CD8-positive, alpha-beta memory T cell (primary cell): ENCODE results near the gene S100A16. TPM values are rescaled to one million over a fixed set of nuclear protein-coding genes. Genes with fewer than 3 reads are reported as not detected.
"Not testable (repeated sequence)": the region's sequence is repeated elsewhere in the genome, so short reads cannot be mapped to it uniquely, and the experiment has no call there.

Source experiments
- CTCF ChIA-PET: fragments of 350-600 bp; sonication (Branson Sonifier 250); formaldehyde crosslinking; loops from one replicate; lab custom pipeline; 2021; ENCODE audit warnings: antibody characterized with exemption; lab: Charles Lee
- POLR2A ChIA-PET: fragments of 350-600 bp; sonication (Branson Sonifier 250); formaldehyde crosslinking; loops from one replicate; lab custom pipeline; 2021; ENCODE audit warnings: antibody characterized with exemption; lab: Charles Lee
- DNase-seq, 5 donors: peaks; one replicate each; pipeline versions ENCODE4 v3.0.0 to v3.0.0-alpha.2; 2020 to 2022; ENCODE audit warnings: mixed read lengths in 1 of 5
- H3K27ac ChIP-seq: one replicate; pipeline ENCODE4 v1.7.0; 2013; ENCODE audit warnings: low read depth, mild to moderate bottlenecking, low read length, moderate library complexity
- H3K27me3 ChIP-seq: 2 replicates; pipeline ENCODE4 v1.7.0; 2013; ENCODE audit warnings: low read length, mild to moderate bottlenecking; ENCODE audit not compliant: insufficient read depth, poor library complexity, severe bottlenecking
- H3K36me3 ChIP-seq: 2 replicates; pipeline ENCODE4 v1.7.0; 2013; ENCODE audit warnings: mild to moderate bottlenecking, low read length, moderate library complexity; ENCODE audit not compliant: insufficient read depth
- H3K4me1 ChIP-seq: 2 replicates; pipeline ENCODE4 v1.7.0; 2013; ENCODE audit warnings: mild to moderate bottlenecking, low read length, moderate library complexity; ENCODE audit not compliant: insufficient read depth
- H3K4me3 ChIP-seq: 2 replicates; pipeline ENCODE4 v1.7.0; 2013; ENCODE audit warnings: mild to moderate bottlenecking, low read length
- H3K9me3 ChIP-seq: 2 replicates; pipeline ENCODE4 v1.7.0; 2013; ENCODE audit warnings: mild to moderate bottlenecking, low read length
- H3K27ac Mint-ChIP-seq, 8 donors: one replicate each; pipeline ENCODE4 v1.8.0; 2020 to 2021; ENCODE audit warnings: mixed read lengths in 8 of 8, mild to moderate bottlenecking in 6 of 8, inconsistent platforms in 3 of 8, moderate library complexity in 3 of 8
- H3K27me3 Mint-ChIP-seq, 2 donors: one replicate each; pipeline ENCODE4 v1.8.0; 2020 to 2021; ENCODE audit warnings: mixed read lengths in 2 of 2, mild to moderate bottlenecking in 1 of 2, moderate library complexity in 1 of 2
- H3K36me3 Mint-ChIP-seq, 3 donors: one replicate each; pipeline ENCODE4 v1.8.0; 2020 to 2021; ENCODE audit warnings: mixed read lengths in 3 of 3, inconsistent platforms in 1 of 3, mild to moderate bottlenecking in 1 of 3
- H3K4me1 Mint-ChIP-seq, 3 donors: one replicate each; pipeline ENCODE4 v1.8.0; 2020 to 2021; ENCODE audit warnings: mixed read lengths in 3 of 3, inconsistent platforms in 1 of 3, mild to moderate bottlenecking in 1 of 3
- H3K4me3 Mint-ChIP-seq, 7 donors: one replicate each; pipeline ENCODE4 v1.8.0; 2020 to 2021; ENCODE audit warnings: mixed read lengths in 7 of 7, mild to moderate bottlenecking in 6 of 7, moderate library complexity in 4 of 7, inconsistent platforms in 2 of 7
- H3K9me3 Mint-ChIP-seq, 5 donors: one replicate each; pipeline ENCODE4 v1.8.0; 2020 to 2022; ENCODE audit warnings: mixed read lengths in 5 of 5, mild to moderate bottlenecking in 3 of 5, moderate library complexity in 2 of 5, inconsistent platforms in 1 of 5
- polyA plus RNA-seq: library from polyadenylated mRNA; unstranded; fragments of 300-500 nt; fragmentation: Illumina TruSeq; gene quantifications from one replicate; pipeline ENCODE4 v1.2.3, GENCODE V29; 2021
- total RNA-seq, 2 experiments: library from RNA; stranded (reverse); gene quantifications; one replicate each; pipeline ENCODE4 v1.2.3, GENCODE V29; 2021

The S100A16 gene
- total and polyA plus RNA-seq, 3 experiments from 2014 or later, result not detected

GRCh38 chr1:153606194-153606593 is 6.7 kb downstream of the S100A16 start:
- Mint-ChIP-seq H3K27ac (no peak overlapping the region), H3K9me3 (no peaks in the 10 kb centered on the region), H3K27me3 (peaks cover 0 to 3% of the 10 kb centered on the region in 2 donors), H3K36me3 (no peaks in the 10 kb centered on the region), H3K4me1 (no peaks in the 10 kb centered on the region), H3K4me3 (no peak overlapping the region)
- Histone ChIP-seq H3K9me3 (no peaks in the 10 kb centered on the region), H3K36me3 (no peaks in the 10 kb centered on the region), H3K27me3 (no peaks in the 10 kb centered on the region), H3K27ac (no peak overlapping the region), H3K4me1 (no peaks in the 10 kb centered on the region), H3K4me3 (no peak overlapping the region)
- CTCF ChIA-PET, result interaction anchor here (0.8 kb wide), 1 partner anchor 36 kb away, joined by 3 read pairs; no protein-coding TSS in a partner anchor
- no peak for DNase-seq
- POLR2A ChIA-PET, result no interaction called here

- CTCF ChIA-PET, result no interaction called here
- H3K27me3 Mint-ChIP-seq, result peaks cover 0 to 3% of the 10 kb centered on the region in 2 donors
Observed at GRCh38 chr1:153602749-153603148, 10.2 kb downstream of the S100A16 start.

GRCh38 chr1:153599847-153600246 is 13.1 kb downstream of the S100A16 start:
- Mint-ChIP-seq H3K27ac (peak overlapping the region in 1 of 8 donors; percentile 72), H3K4me3 (no peak overlapping the region), H3K4me1 (peaks cover 0 to 4% (median 3%) of the 10 kb centered on the region in 3 donors), H3K27me3 (peaks cover 0 to 1% of the 10 kb centered on the region in 2 donors), H3K36me3 (no peaks in the 10 kb centered on the region), H3K9me3 (no peaks in the 10 kb centered on the region)
- H3K27me3 ChIP-seq, result no peaks in the 10 kb centered on the region
- no peaks in the 10 kb centered on the region for H3K4me1 ChIP-seq
- ChIA-PET CTCF (no interaction called here), POLR2A (no interaction called here)
- no peak overlapping the region for H3K27ac ChIP-seq
- H3K4me3 ChIP-seq, result no peak overlapping the region
- DNase-seq, result no peak
- no peaks in the 10 kb centered on the region for H3K36me3 ChIP-seq
- no peaks in the 10 kb centered on the region for H3K9me3 ChIP-seq

More at GRCh38 chr1:153602749-153603148, 10.2 kb downstream of the S100A16 start:
- no peaks in the 10 kb centered on the region for H3K9me3 ChIP-seq
- Mint-ChIP-seq H3K4me3 (no peak overlapping the region), H3K9me3 (no peaks in the 10 kb centered on the region), H3K4me1 (peaks cover 0 to 4% (median 3%) of the 10 kb centered on the region in 3 donors), H3K36me3 (no peaks in the 10 kb centered on the region), H3K27ac (peak overlapping the region in 1 of 8 donors; percentile 39)
- H3K27ac ChIP-seq, result no peak overlapping the region
- DNase-seq, result no peak
- no peak overlapping the region for H3K4me3 ChIP-seq
- H3K27me3 ChIP-seq, result no peaks in the 10 kb centered on the region
- no peaks in the 10 kb centered on the region for H3K36me3 ChIP-seq
- POLR2A ChIA-PET, result no interaction called here
- no peaks in the 10 kb centered on the region for H3K4me1 ChIP-seq

GRCh38 chr1:153598309-153599172 is 14.4 kb downstream of the S100A16 start:
- H3K27me3 Mint-ChIP-seq, result peaks cover 0 to 1% of the 10 kb centered on the region in 2 donors
- no peaks in the 10 kb centered on the region for H3K36me3 Mint-ChIP-seq
- no peak overlapping the region for H3K27ac ChIP-seq
- no peak overlapping the region for H3K4me3 Mint-ChIP-seq
- peak overlapping the region in 1 of 8 donors; percentile 37 for H3K27ac Mint-ChIP-seq
- H3K4me1 Mint-ChIP-seq, result peaks cover 0 to 4% (median 3%) of the 10 kb centered on the region in 3 donors
- no peak for DNase-seq
- no peak overlapping the region for H3K4me3 ChIP-seq
- H3K36me3 ChIP-seq, result no peaks in the 10 kb centered on the region
- H3K27me3 ChIP-seq, result no peaks in the 10 kb centered on the region
- ChIA-PET CTCF (interaction anchor here (1.1 to 1.3 kb wide), 2 partner anchors 88 to 104 kb away, joined by 3 read pairs; no protein-coding TSS in a partner anchor), POLR2A (no interaction called here)
- no peaks in the 10 kb centered on the region for H3K4me1 ChIP-seq
- no peaks in the 10 kb centered on the region for H3K9me3 Mint-ChIP-seq
- H3K9me3 ChIP-seq, result no peaks in the 10 kb centered on the region

GRCh38 chr1:153597206-153597605 is 15.7 kb downstream of the S100A16 start:
- no peak overlapping the region for H3K27ac Mint-ChIP-seq
- no peaks in the 10 kb centered on the region for H3K9me3 ChIP-seq
- no peaks in the 10 kb centered on the region for H3K4me1 ChIP-seq
- H3K27me3 ChIP-seq, result no peaks in the 10 kb centered on the region
- POLR2A ChIA-PET, result no interaction called here
- H3K36me3 Mint-ChIP-seq, result no peaks in the 10 kb centered on the region
- H3K27me3 Mint-ChIP-seq, result peaks cover 0 to 1% of the 10 kb centered on the region in 2 donors
- DNase-seq, result no peak
- no peak overlapping the region for H3K27ac ChIP-seq
- no peaks in the 10 kb centered on the region for H3K36me3 ChIP-seq
- no peaks in the 10 kb centered on the region for H3K9me3 Mint-ChIP-seq
- no peak overlapping the region for H3K4me3 ChIP-seq
- H3K4me1 Mint-ChIP-seq, result peaks cover 0 to 4% (median 3%) of the 10 kb centered on the region in 3 donors
- CTCF ChIA-PET, result no interaction called here
- no peak overlapping the region for H3K4me3 Mint-ChIP-seq

GRCh38 chr1:153592748-153593147 is 20.2 kb downstream of the S100A16 start:
- no peaks in the 10 kb centered on the region for H3K9me3 ChIP-seq
- no peaks in the 10 kb centered on the region for H3K9me3 Mint-ChIP-seq
- ChIA-PET POLR2A (no interaction called here), CTCF (interaction anchor here (1.2 kb wide), 1 partner anchor 82 kb away, joined by 3 read pairs; no protein-coding TSS in a partner anchor)
- no peaks in the 10 kb centered on the region for H3K27me3 Mint-ChIP-seq
- H3K4me3 ChIP-seq, result no peak overlapping the region
- no peak for DNase-seq
- no peak overlapping the region for H3K4me3 Mint-ChIP-seq
- no peaks in the 10 kb centered on the region for H3K27me3 ChIP-seq
- H3K27ac ChIP-seq, result no peak overlapping the region
- H3K4me1 Mint-ChIP-seq, result no peaks in the 10 kb centered on the region
- H3K4me1 ChIP-seq, result no peaks in the 10 kb centered on the region
- H3K36me3 Mint-ChIP-seq, result no peaks in the 10 kb centered on the region
- H3K36me3 ChIP-seq, result no peaks in the 10 kb centered on the region
- no peak overlapping the region for H3K27ac Mint-ChIP-seq

- H3K27ac ChIP-seq, result no peak overlapping the region
- POLR2A ChIA-PET, result no interaction called here
- CTCF ChIA-PET, result no interaction called here
- no peak for DNase-seq
- H3K9me3 Mint-ChIP-seq, result no peaks in the 10 kb centered on the region
- peaks cover 7 to 9% of the 10 kb centered on the region in 2 donors for H3K27me3 Mint-ChIP-seq
- H3K4me3 ChIP-seq, result no peak overlapping the region
- H3K4me1 ChIP-seq, result no peaks in the 10 kb centered on the region
- H3K9me3 ChIP-seq, result no peaks in the 10 kb centered on the region
- H3K36me3 Mint-ChIP-seq, result no peaks in the 10 kb centered on the region
- H3K4me1 Mint-ChIP-seq, result no peaks in the 10 kb centered on the region
- no peak overlapping the region for H3K4me3 Mint-ChIP-seq
- H3K36me3 ChIP-seq, result no peaks in the 10 kb centered on the region
- H3K27ac Mint-ChIP-seq, result no peak overlapping the region
- H3K27me3 ChIP-seq, result peaks cover 4% of the 10 kb centered on the region
Observed at GRCh38 chr1:153588482-153588881, 24.5 kb downstream of the S100A16 start.

GRCh38 chr1:153588033-153588432 is 24.9 kb downstream of the S100A16 start:
- H3K27me3 Mint-ChIP-seq, H3K36me3 ChIP-seq, H3K4me3 ChIP-seq, H3K4me1 Mint-ChIP-seq, H3K27ac ChIP-seq, H3K36me3 Mint-ChIP-seq, DNase-seq, H3K4me1 ChIP-seq, H3K27me3 ChIP-seq, H3K27ac Mint-ChIP-seq, H3K9me3 Mint-ChIP-seq, POLR2A ChIA-PET, H3K4me3 Mint-ChIP-seq, H3K9me3 ChIP-seq, CTCF ChIA-PET: not testable (repeated sequence)
